GM12878 (cell line): Measurements from ENCODE around the gene MGLL. TPM values are rescaled to one million over a fixed set of nuclear protein-coding genes. Genes with fewer than 3 reads are reported as not detected.
A peak's percentile ranks its signal among the peaks of the same experiment; 100 is the strongest.

ENCODE experiments used
- ATAC-seq: fragments of 200-7000 bp; cut with Tn5 transposase; 3 replicates; pipeline ENCODE4 v1.9.1; 2020; ENCODE audit warnings: mild to moderate bottlenecking, moderate library complexity
- BruUV-seq: library from RNA; stranded (reverse); fragments of 400-500 nt; replicated peaks from 2 replicates; lab custom pipeline; 2021; lab: Mats Ljungman, UMichigan
- CTCF ChIA-PET: fragments of 300-600 bp; sonication (Branson Sonifier 250); formaldehyde crosslinking; extraction: SDS; loops from one replicate; lab custom pipeline; 2021; ENCODE audit warnings: inconsistent platforms; lab: Yijun Ruan, JAX
- POLR2A ChIA-PET: fragments of 350-600 bp; formaldehyde crosslinking; extraction: SDS; loops from one replicate; lab custom pipeline; 2021; ENCODE audit warnings: inconsistent platforms; lab: Charles Lee
- RAD21 ChIA-PET: fragments of 300-600 bp; sonication (Branson Sonifier 250); formaldehyde crosslinking; loops from one replicate; lab custom pipeline; 2023; ENCODE audit warnings: antibody characterized with exemption; ENCODE audit not compliant: unreplicated experiment; lab: Charles Lee
- SMC1A ChIA-PET: fragments of 300-600 bp; sonication (Branson Sonifier 250); formaldehyde crosslinking; loops from one replicate; lab custom pipeline; 2023; ENCODE audit not compliant: unreplicated experiment, uncharacterized antibody; lab: Charles Lee
- DNase-seq: peaks from one replicate; pipeline ENCODE4 v3.0.0-alpha.2; 2011; ENCODE audit warnings: low read depth, low spot score
- FAIRE-seq: peaks from 3 replicates; lab custom pipeline; 2011; peaks lifted over from hg19 to GRCh38; lab: Jason Lieb, UNC
- H2AFZ ChIP-seq: 2 replicates; pipeline ENCODE4 v1.6.0; 2011; ENCODE audit warnings: low read depth, low read length, control low read depth; ENCODE audit not compliant: control insufficient read depth
- H3K27ac ChIP-seq: 2 replicates; pipeline ENCODE4 v1.5.1; 2011; ENCODE audit warnings: control low read depth; ENCODE audit not compliant: control insufficient read depth, insufficient read depth
- H3K27me3 ChIP-seq, 2 experiments: replicated peaks in 1 of 2; 2 replicates each; pipeline versions ENCODE4 v1.6.0 to v1.6.1; 2011; ENCODE audit warnings: low read length in 1 of 2; ENCODE audit not compliant: control insufficient read depth in 2 of 2, insufficient read depth in 2 of 2
- H3K36me3 ChIP-seq, 2 experiments: 2 replicates each; pipeline ENCODE4 v1.5.1; 2011; ENCODE audit warnings: low read length in 1 of 2; ENCODE audit not compliant: control insufficient read depth in 2 of 2, insufficient read depth in 2 of 2
- H3K4me1 ChIP-seq: 2 replicates; pipeline ENCODE4 v1.6.1; 2011; ENCODE audit warnings: mild to moderate bottlenecking, low read length, moderate library complexity, mixed read lengths; ENCODE audit not compliant: control insufficient read depth, insufficient read depth
- H3K4me2 ChIP-seq: 2 replicates; pipeline ENCODE4 v1.6.0; 2011; ENCODE audit warnings: control low read depth; ENCODE audit not compliant: control insufficient read depth, insufficient read depth
- H3K4me3 ChIP-seq: fragments of 200-600 bp; sonication (generic); 2 replicates; pipeline ENCODE4 v1.5.1; 2016
- H3K79me2 ChIP-seq: 2 replicates; pipeline ENCODE4 v1.6.0; 2011; ENCODE audit warnings: low read length; ENCODE audit not compliant: control insufficient read depth, insufficient read depth
- H3K9ac ChIP-seq: 2 replicates; pipeline ENCODE4 v1.8.0; 2011; ENCODE audit warnings: low read length, control low read depth, mixed read lengths; ENCODE audit not compliant: control insufficient read depth, insufficient read depth
- H3K9me3 ChIP-seq: replicated peaks from 3 replicates; pipeline ENCODE4 v1.5.1; 2011; ENCODE audit warnings: mild to moderate bottlenecking, low read length; ENCODE audit not compliant: control insufficient read depth, insufficient read depth
- H4K20me1 ChIP-seq: 2 replicates; pipeline ENCODE4 v1.6.0; 2011; ENCODE audit not compliant: control insufficient read depth, insufficient read depth
- BCL3 ChIP-seq: IDR thresholded peaks from 2 replicates; pipeline ENCODE4 v1.6.1; 2011; ENCODE audit warnings: borderline replicate concordance, low read depth, mild to moderate bottlenecking, moderate library complexity, low read length; ENCODE audit not compliant: insufficient read depth, poor library complexity, severe bottlenecking
- CBX5 ChIP-seq: sonication (generic); IDR thresholded peaks from 2 replicates; pipeline ENCODE4 v1.6.1; 2016; ENCODE audit warnings: low read depth, moderate library complexity, mild to moderate bottlenecking, inconsistent platforms
- CHD1 ChIP-seq: IDR thresholded peaks from 2 replicates; pipeline ENCODE4 v1.6.1; 2012; ENCODE audit warnings: low read depth, low read length, improper control_type of control experiment
- CHD4 ChIP-seq: fragments of 200-600 bp; sonication (generic); IDR thresholded peaks from 2 replicates; pipeline ENCODE4 v1.6.1; 2016; ENCODE audit warnings: mild to moderate bottlenecking
- TARDBP ChIP-seq: IDR thresholded peaks from 2 replicates; pipeline ENCODE4 v1.6.1; 2016; ENCODE audit warnings: borderline replicate concordance
- ZNF24 ChIP-seq: fragments of 450-650 bp; IDR thresholded peaks from 2 replicates; pipeline ENCODE4 v1.6.1; 2017; ENCODE audit warnings: antibody characterized with exemption, mild to moderate bottlenecking
- WGBS: methylation state at CpG from one replicate; pipeline ENCODE4 v1.1.6; 2016; ENCODE audit warnings: low lambda C conversion rate; ENCODE audit not compliant: insufficient replicate concordance, insufficient coverage; ENCODE audit errors: missing lambda C conversion rate; 5-methylcytosine and 5-hydroxymethylcytosine counted together
- in situ Hi-C: fragments of 300-500 bp; cut with MboI; formaldehyde crosslinking; loops from 9 replicates; pipeline ENCODE4 v1.14.3; 2018; ENCODE audit warnings: mixed read lengths
- intact Hi-C: fragments of 100-400 bp; cut with micrococcal nuclease; formaldehyde crosslinking; loops from one replicate; pipeline ENCODE4 v1.14.2; 2022; ENCODE audit not compliant: unreplicated experiment
- polyA plus RNA-seq, 11 experiments: library from polyadenylated mRNA; depleted of rRNA in 4 of 11; unstranded in 6 of 11; stranded (reverse) in 5 of 11; fragments of >200 nt; fragmentation: Nextera tagmentation in 4 of 11; fragmentation: Illumina TruSeq in 1 of 11; extraction: Ambion mirVana in 4 of 11; extraction: Trizol in 1 of 11; gene quantifications; 1 replicate in 1 of 11; 2 replicates in 10 of 11; pipeline versions ENCODE4 v1.2.1 to v1.2.3, GENCODE V29; 2011 to 2016; ENCODE audit warnings: inconsistent platforms in 2 of 11, missing spikeins in 2 of 11, low read depth in 1 of 11
- total RNA-seq, 4 experiments: library from RNA; depleted of rRNA in 3 of 4; stranded (reverse); fragments of >200 nt in 3 of 4; fragmentation: Illumina TruSeq in 1 of 4; extraction: Trizol in 1 of 4; gene quantifications; 2 replicates each; pipeline versions ENCODE4 v1.2.1 to v1.2.3, GENCODE V29; 2013 to 2021

MGLL gene
- total and polyA plus RNA-seq, 10 of the 15 experiments (the other 5 are each of a cell fraction or from before 2014, with no cell fraction given), result 44.9 to 177 (median 72.9) TPM

- H3K36me3 ChIP-seq, result peaks cover 3% of the 10 kb centered on the region in 2 experiments; a peak in 3 of 4 replicates
- ChIA-PET CTCF (no interaction called here), SMC1A (no interaction called here), POLR2A (no interaction called here), RAD21 (no interaction called here)
- H4K20me1 ChIP-seq, result no peaks in the 10 kb centered on the region
- TF ChIP-seq TARDBP (0 out of 2 replicates have a peak, but pooled peaks have one; percentile 48), CHD1 (no peak), BCL3 (peak; percentile 4), CHD4 (0 out of 2 replicates have a peak, but pooled peaks have one; percentile 61), ZNF24 (peak; percentile 95), CBX5 (no peak)
- intact Hi-C loops (no loop called here), in situ Hi-C loops (no loop called here)
- no peaks in the 10 kb centered on the region for H3K9me3 ChIP-seq
- H3K4me2 ChIP-seq, result no peak overlapping the region
- no peak for DNase-seq
- H3K27ac ChIP-seq, result no peak overlapping the region
- WGBS, result 73% methylated on average over 4 of the region's 4 CpGs
- no peak overlapping the region for H2AFZ ChIP-seq
- no peak overlapping the region for H3K9ac ChIP-seq
- no peak for ATAC-seq
- H3K4me1 ChIP-seq, result peaks cover 27% of the 10 kb centered on the region
- BruUV-seq, result no TSS peak
- FAIRE-seq, result no peak
- no peaks in the 10 kb centered on the region for H3K79me2 ChIP-seq
- H3K27me3 ChIP-seq, result no peaks in the 10 kb centered on the region
- H3K4me3 ChIP-seq, result no peak overlapping the region
Observed at GRCh38 chr3:127685708-127686511, 136.4 kb downstream of the MGLL start.
